Mesothelial cell of epicardium (in vitro differentiated cells): ENCODE data around the gene ZNF536. TPM values are rescaled to one million over a fixed set of nuclear protein-coding genes. Genes with fewer than 3 reads are reported as not detected.
"Not testable (repeated sequence)": the region's sequence is repeated elsewhere in the genome, so short reads cannot be mapped to it uniquely, and the experiment has no call there.

Experiments used
- DNase-seq, 2 experiments: peaks; one replicate each; pipeline ENCODE4 v3.0.0; 2021; ENCODE audit warnings: low spot score in 2 of 2; ENCODE audit not compliant: unreplicated experiment in 2 of 2
- H3K27ac Mint-ChIP-seq: 2 replicates; pipeline ENCODE4 v1.8.0; 2021; ENCODE audit warnings: mixed read lengths
- H3K27me3 Mint-ChIP-seq: 2 replicates; pipeline ENCODE4 v1.8.0; 2021; ENCODE audit warnings: low read depth, mixed read lengths
- H3K36me3 Mint-ChIP-seq: 2 replicates; pipeline ENCODE4 v1.8.0; 2021; ENCODE audit warnings: mixed read lengths
- H3K4me1 Mint-ChIP-seq: 2 replicates; pipeline ENCODE4 v1.8.0; 2021; ENCODE audit warnings: mixed read lengths
- H3K4me3 Mint-ChIP-seq: 2 replicates; pipeline ENCODE4 v1.8.0; 2021; ENCODE audit warnings: mild to moderate bottlenecking, moderate library complexity, mixed read lengths
- H3K9me3 Mint-ChIP-seq: 2 replicates; pipeline ENCODE4 v1.8.0; 2021; ENCODE audit warnings: mixed read lengths
- CTCF ChIP-seq: fragments of 200-600 bp; sonication (generic); IDR thresholded peaks from one replicate; pipeline ENCODE4 v1.5.0; 2021; ENCODE audit warnings: antibody characterized with exemption; ENCODE audit not compliant: unreplicated experiment
- total RNA-seq: library from RNA; stranded (reverse); gene quantifications from 3 replicates; pipeline ENCODE4 v1.2.1, GENCODE V29; 2021

The ZNF536 gene
- total RNA-seq, 1 donor from 2014 or later = 9.2 TPM

GRCh38 chr19:30464162-30464561 lies 92.0 kb downstream of the ZNF536 start:
- Mint-ChIP-seq H3K4me1 (no peaks in the 10 kb centered on the region), H3K27me3 (peaks cover 6% of the 10 kb centered on the region), H3K27ac (no peak overlapping the region), H3K36me3 (no peaks in the 10 kb centered on the region), H3K4me3 (no peak overlapping the region), H3K9me3 (no peaks in the 10 kb centered on the region)
- TF ChIP-seq CTCF = no peak
- DNase-seq = no peak

- peaks cover 11% of the 10 kb centered on the region for H3K27me3 Mint-ChIP-seq
- not testable (repeated sequence) for DNase-seq, H3K4me1 Mint-ChIP-seq, H3K9me3 Mint-ChIP-seq, H3K36me3 Mint-ChIP-seq, H3K27ac Mint-ChIP-seq, H3K4me3 Mint-ChIP-seq
Observed at GRCh38 chr19:30466598-30466997, 94.4 kb downstream of the ZNF536 start.

GRCh38 chr19:30467239-30467638 lies 95.1 kb downstream of the ZNF536 start:
- DNase-seq = no peak
- H3K36me3 Mint-ChIP-seq = no peaks in the 10 kb centered on the region
- peaks cover 16% of the 10 kb centered on the region for H3K27me3 Mint-ChIP-seq
- no peak for TF ChIP-seq CTCF
- H3K9me3 Mint-ChIP-seq = no peaks in the 10 kb centered on the region
- no peak overlapping the region for H3K27ac Mint-ChIP-seq
- H3K4me3 Mint-ChIP-seq = no peak overlapping the region
- H3K4me1 Mint-ChIP-seq = no peaks in the 10 kb centered on the region

- no peak for DNase-seq
- Mint-ChIP-seq H3K36me3 (no peaks in the 10 kb centered on the region), H3K4me3 (no peak overlapping the region), H3K27me3 (peaks cover 20% of the 10 kb centered on the region), H3K27ac (no peak overlapping the region), H3K9me3 (peaks cover 4% of the 10 kb centered on the region), H3K4me1 (no peaks in the 10 kb centered on the region)
- no peak for TF ChIP-seq CTCF
Observed at GRCh38 chr19:30469774-30470173, 97.6 kb downstream of the ZNF536 start.

- peaks cover 20% of the 10 kb centered on the region for H3K27me3 Mint-ChIP-seq
- no peak for DNase-seq
- no peak for TF ChIP-seq CTCF
- peaks cover 4% of the 10 kb centered on the region for H3K9me3 Mint-ChIP-seq
- H3K36me3 Mint-ChIP-seq = no peaks in the 10 kb centered on the region
- H3K4me3 Mint-ChIP-seq = no peak overlapping the region
- no peaks in the 10 kb centered on the region for H3K4me1 Mint-ChIP-seq
- no peak overlapping the region for H3K27ac Mint-ChIP-seq
Observed at GRCh38 chr19:30471441-30471840, 99.3 kb downstream of the ZNF536 start.

- Mint-ChIP-seq H3K27me3 (peaks cover 20% of the 10 kb centered on the region), H3K27ac (no peak overlapping the region), H3K4me3 (no peak overlapping the region), H3K36me3 (no peaks in the 10 kb centered on the region), H3K9me3 (peaks cover 4% of the 10 kb centered on the region), H3K4me1 (peaks cover 4% of the 10 kb centered on the region)
- no peak for TF ChIP-seq CTCF
- DNase-seq = no peak
Observed at GRCh38 chr19:30473334-30473867, 101.2 kb downstream of the ZNF536 start.
